Parathyroid adenoma (tissue), 2 donors: ENCODE measurements around the gene CD247.

ENCODE experiments used
- H2AFZ ChIP-seq: fragments of 300-600 bp; sonication (generic); one replicate; pipeline ENCODE4 v1.7.0; 2017; ENCODE audit warnings: antibody characterized with exemption, mild to moderate bottlenecking
- H3K27ac ChIP-seq: fragments of 300-600 bp; sonication (generic); one replicate; pipeline ENCODE4 v1.7.0; 2017
- H3K27me3 ChIP-seq: fragments of 300-600 bp; sonication (generic); one replicate; pipeline ENCODE4 v1.7.0; 2017; ENCODE audit warnings: low read length; ENCODE audit not compliant: control insufficient read depth, insufficient read depth
- H3K36me3 ChIP-seq: fragments of 300-600 bp; sonication (generic); one replicate; pipeline ENCODE4 v1.7.0; 2017; ENCODE audit warnings: low read length; ENCODE audit not compliant: control insufficient read depth, insufficient read depth
- H3K4me1 ChIP-seq: fragments of 300-600 bp; sonication (generic); one replicate; pipeline ENCODE4 v1.7.0; 2017; ENCODE audit warnings: control low read depth
- H3K4me2 ChIP-seq: fragments of 300-600 bp; sonication (generic); one replicate; pipeline ENCODE4 v1.7.0; 2017; ENCODE audit warnings: low read length
- H3K4me3 ChIP-seq: fragments of 300-600 bp; sonication (generic); one replicate; pipeline ENCODE4 v1.7.0; 2017; ENCODE audit warnings: low read depth, low read length
- H3K79me2 ChIP-seq: fragments of 300-600 bp; sonication (generic); one replicate; pipeline ENCODE4 v1.7.0; 2017; ENCODE audit warnings: control low read depth
- H3K9ac ChIP-seq: fragments of 300-600 bp; sonication (generic); one replicate; pipeline ENCODE4 v1.7.0; 2017; ENCODE audit warnings: mild to moderate bottlenecking
- H3K9me3 ChIP-seq: fragments of 300-600 bp; sonication (generic); one replicate; pipeline ENCODE4 v1.7.0; 2017; ENCODE audit warnings: low read length; ENCODE audit not compliant: control insufficient read depth
- CTCF ChIP-seq: fragments of 300-600 bp; sonication (generic); IDR thresholded peaks from one replicate; pipeline ENCODE4 v1.7.0; 2017; ENCODE audit warnings: antibody characterized with exemption, mild to moderate bottlenecking
- donor health status: primary hyperparathyroidism.

The CD247 gene

GRCh38 chr1:167465018-167465417 is 53.3 kb downstream of the CD247 start:
- Histone ChIP-seq H3K36me3 (no peaks in the 10 kb centered on the region), H3K9ac (no peak overlapping the region), H3K4me1 (no peaks in the 10 kb centered on the region), H3K4me3 (no peak overlapping the region), H3K79me2 (no peaks in the 10 kb centered on the region), H3K27ac (no peak overlapping the region), H3K27me3 (no peaks in the 10 kb centered on the region), H3K4me2 (no peak overlapping the region), H3K9me3 (no peaks in the 10 kb centered on the region), H2AFZ (no peak overlapping the region)
- no peak for TF ChIP-seq CTCF

- Histone ChIP-seq H3K9ac (no peak overlapping the region), H3K4me3 (no peak overlapping the region), H3K4me1 (no peaks in the 10 kb centered on the region), H3K36me3 (no peaks in the 10 kb centered on the region), H3K79me2 (no peaks in the 10 kb centered on the region), H3K27ac (no peak overlapping the region), H3K4me2 (no peak overlapping the region), H2AFZ (no peak overlapping the region), H3K9me3 (no peaks in the 10 kb centered on the region), H3K27me3 (no peaks in the 10 kb centered on the region)
- no peak for TF ChIP-seq CTCF
Measured at GRCh38 chr1:167463875-167464575, 54.3 kb downstream of the CD247 start.

GRCh38 chr1:167463080-167463479 is 55.2 kb downstream of the CD247 start:
- H3K9me3 ChIP-seq, result no peaks in the 10 kb centered on the region
- no peaks in the 10 kb centered on the region for H3K27me3 ChIP-seq
- H2AFZ ChIP-seq, result no peak overlapping the region
- no peaks in the 10 kb centered on the region for H3K79me2 ChIP-seq
- no peaks in the 10 kb centered on the region for H3K36me3 ChIP-seq
- H3K4me1 ChIP-seq, result no peaks in the 10 kb centered on the region
- no peak overlapping the region for H3K4me3 ChIP-seq
- H3K4me2 ChIP-seq, result no peak overlapping the region
- no peak overlapping the region for H3K27ac ChIP-seq
- H3K9ac ChIP-seq, result no peak overlapping the region
- no peak for TF ChIP-seq CTCF

GRCh38 chr1:167462341-167462740 is 56.0 kb downstream of the CD247 start:
- H3K9me3 ChIP-seq, result no peaks in the 10 kb centered on the region

More at GRCh38 chr1:167462341-167462740, 56.0 kb downstream of the CD247 start:
- Histone ChIP-seq H3K36me3 (no peaks in the 10 kb centered on the region), H2AFZ (no peak overlapping the region), H3K4me2 (no peak overlapping the region), H3K27ac (no peak overlapping the region), H3K27me3 (no peaks in the 10 kb centered on the region), H3K79me2 (no peaks in the 10 kb centered on the region), H3K4me3 (no peak overlapping the region), H3K9ac (no peak overlapping the region), H3K4me1 (no peaks in the 10 kb centered on the region)
- no peak for TF ChIP-seq CTCF
